Skeletal muscle cell (primary cell): ENCODE data around the gene SORBS1.
A peak's percentile ranks its signal among the peaks of the same experiment; 100 is the strongest.

Experiments
- DNase-seq: peaks from one replicate; pipeline ENCODE4 v3.0.0-alpha.2; 2010; ENCODE audit warnings: low read depth
- H3K4me3 ChIP-seq: 2 replicates; pipeline ENCODE4 v1.5.1; 2011; ENCODE audit warnings: low read depth, mild to moderate bottlenecking, control low read depth, low read length, moderate library complexity

SORBS1 gene

GRCh38 chr10:95277201-95277570 is 284.0 kb downstream of the SORBS1 start:
- no peak for DNase-seq
- no peak overlapping the region for H3K4me3 ChIP-seq

- DNase-seq, result no peak
These were observed 284.6 kb downstream of the SORBS1 start for GRCh38 chr10:95276367-95277200.

GRCh38 chr10:95275726-95276366 is 285.3 kb downstream of the SORBS1 start:
- no peak for DNase-seq
- H3K4me3 ChIP-seq, result no peak overlapping the region

More at GRCh38 chr10:95276367-95277200, 284.6 kb downstream of the SORBS1 start:
- no peak overlapping the region for H3K4me3 ChIP-seq

- H3K4me3 ChIP-seq, result no peak overlapping the region
- peak; percentile 46 for DNase-seq
These were observed 287.5 kb downstream of the SORBS1 start for GRCh38 chr10:95273393-95274312.

DNA sequence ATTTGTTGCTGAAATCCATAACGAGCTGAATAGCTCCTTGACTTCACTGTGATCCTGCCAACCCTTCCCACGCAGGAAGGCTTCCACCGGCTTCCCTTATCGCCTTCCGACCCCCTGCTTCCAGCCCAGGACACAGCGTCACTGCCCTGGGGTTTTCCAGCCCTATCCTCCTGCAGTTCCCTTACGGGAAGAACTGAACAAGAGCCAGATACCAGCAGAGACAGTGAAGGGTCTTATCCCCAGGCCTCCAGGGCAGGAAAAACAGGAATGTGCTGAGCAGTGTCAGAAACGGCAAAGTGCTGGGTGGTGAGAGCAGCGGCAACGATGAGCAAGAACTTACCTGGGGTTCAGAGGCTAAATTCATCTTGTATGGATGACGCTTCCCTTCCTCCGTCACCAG is 292.7 kb downstream of the SORBS1 start:
- DNase-seq, result no peak
- H3K4me3 ChIP-seq, result no peak overlapping the region

- H3K4me3 ChIP-seq, result no peak overlapping the region
- no peak for DNase-seq
These were observed 293.9 kb downstream of the SORBS1 start for GRCh38 chr10:95267251-95267650.

DNA sequence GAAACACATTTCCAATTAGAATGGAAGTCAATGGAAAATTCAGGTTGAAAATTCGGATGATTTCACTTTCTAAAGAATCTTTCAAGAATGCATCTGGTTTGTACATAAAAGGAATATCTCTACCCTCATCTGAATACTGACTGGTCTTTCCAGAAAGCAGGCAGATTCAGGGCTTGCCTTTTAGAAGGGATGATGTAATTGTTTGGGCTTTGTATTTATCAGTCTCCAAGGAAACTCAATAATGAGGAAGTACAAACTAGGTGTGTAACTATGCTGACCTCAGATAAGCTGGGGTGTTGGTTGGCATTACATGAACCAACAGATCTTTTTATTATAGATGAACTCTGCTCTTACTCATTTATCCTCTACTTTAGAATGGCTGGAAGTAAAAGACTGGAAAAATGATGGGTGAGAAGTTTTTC is 294.5 kb downstream of the SORBS1 start:
- no peak overlapping the region for H3K4me3 ChIP-seq
- no peak for DNase-seq

GRCh38 chr10:95265572-95265971 is 295.6 kb downstream of the SORBS1 start:
- H3K4me3 ChIP-seq, result no peak overlapping the region
- DNase-seq, result no peak

DNA sequence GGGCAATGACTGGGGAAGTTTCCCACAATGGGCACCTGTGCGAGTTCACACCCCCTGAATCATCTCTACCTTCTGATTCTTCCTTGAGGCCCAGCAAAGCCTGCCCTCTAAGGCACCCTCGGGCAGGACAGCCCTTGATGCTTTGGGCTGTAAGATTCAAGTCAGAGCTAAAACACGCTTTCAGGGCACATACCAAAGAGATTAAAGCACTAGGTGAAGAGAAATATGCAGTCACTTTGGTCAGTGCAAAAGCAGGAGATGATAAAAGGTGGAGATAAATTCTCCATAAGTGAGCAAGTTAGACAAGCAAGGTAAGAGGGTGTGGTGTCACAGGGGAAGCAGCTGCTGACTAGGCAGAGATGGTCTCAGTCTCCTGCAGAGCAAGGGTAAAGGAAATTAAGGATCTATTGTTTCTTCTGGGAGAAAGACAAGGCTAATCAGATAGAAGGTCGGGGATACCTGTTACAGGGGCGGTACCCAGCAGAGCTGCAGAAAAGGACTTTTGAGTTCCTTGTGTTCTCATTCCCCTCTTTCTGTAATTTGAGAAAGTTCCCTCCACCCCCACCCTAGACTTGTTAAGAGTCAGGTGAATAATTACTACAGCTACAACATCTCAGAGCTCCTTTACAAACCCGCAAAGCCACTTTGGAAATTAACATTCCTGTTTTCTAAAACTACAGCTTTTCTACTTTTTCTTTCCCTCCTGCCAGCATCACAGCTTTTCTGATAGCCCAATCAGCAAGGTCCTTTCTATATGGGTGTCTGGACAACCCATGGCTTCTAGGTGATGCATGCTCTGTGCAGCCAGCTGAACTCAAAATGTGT is 296.7 kb downstream of the SORBS1 start:
- H3K4me3 ChIP-seq, result no peak overlapping the region
- no peak for DNase-seq

- H3K4me3 ChIP-seq, result no peak overlapping the region
These were observed 297.3 kb downstream of the SORBS1 start for GRCh38 chr10:95263864-95264226.

GRCh38 chr10:95262763-95263518 is 298.2 kb downstream of the SORBS1 start:
- DNase-seq, result no peak
- H3K4me3 ChIP-seq, result no peak overlapping the region

More at GRCh38 chr10:95263864-95264226, 297.3 kb downstream of the SORBS1 start:
- DNase-seq, result no peak

DNA sequence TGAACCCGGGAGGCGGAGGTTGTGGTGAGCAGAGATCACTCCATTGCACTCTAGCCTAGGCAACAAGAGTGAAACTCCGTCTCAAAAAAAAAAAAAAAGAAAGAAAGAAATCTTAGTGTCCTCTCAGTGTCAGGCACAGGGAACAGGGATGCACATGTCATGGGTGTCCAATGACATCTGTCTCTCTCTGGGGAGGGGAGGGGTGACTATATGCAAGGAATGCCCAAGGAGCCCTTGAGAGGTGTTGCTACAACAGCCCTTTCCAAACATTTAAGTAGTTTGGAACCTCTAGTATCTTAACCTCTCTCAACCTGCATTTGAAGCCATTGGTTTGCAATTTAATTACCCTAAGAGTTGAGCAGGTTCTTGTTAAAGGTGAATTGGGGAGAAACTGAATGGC is 299.2 kb downstream of the SORBS1 start:
- H3K4me3 ChIP-seq, result no peak overlapping the region
- DNase-seq, result no peak
